HG02970 (cell line): ENCODE data around the gene ISCU.
"Not testable (repeated sequence)": the region's sequence is repeated elsewhere in the genome, so short reads cannot be mapped to it uniquely, and the experiment has no call there.

Source experiments
- ATAC-seq: cut with Tn5 transposase; IDR thresholded peaks from one replicate; pipeline ENCODE4 v1.9.1; 2021; ENCODE audit warnings: mild to moderate bottlenecking, moderate library complexity, moderate number of reproducible peaks; ENCODE audit not compliant: unreplicated experiment, low FRiP score

ISCU gene

DNA sequence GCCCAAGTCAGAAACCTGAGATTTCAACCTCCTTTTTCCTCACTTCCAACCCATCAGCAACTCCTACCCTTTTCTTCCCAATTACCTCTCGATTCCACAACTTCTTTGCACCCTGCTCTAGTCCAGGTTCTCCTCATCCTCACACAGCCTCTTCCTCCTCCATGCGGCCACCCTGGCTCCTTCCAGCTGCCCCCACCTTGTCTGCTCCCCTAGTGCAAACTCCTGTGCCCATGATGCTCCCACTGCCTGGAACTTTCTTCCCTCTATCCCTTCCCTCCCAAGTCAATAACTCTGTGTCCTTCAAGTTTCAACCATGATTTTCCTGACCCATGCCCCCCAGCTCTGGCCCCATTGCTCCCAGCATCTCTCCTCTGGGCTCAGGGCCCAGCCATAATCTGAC is 54.0 kb downstream of the ISCU start:
- no peak for ATAC-seq

DNA sequence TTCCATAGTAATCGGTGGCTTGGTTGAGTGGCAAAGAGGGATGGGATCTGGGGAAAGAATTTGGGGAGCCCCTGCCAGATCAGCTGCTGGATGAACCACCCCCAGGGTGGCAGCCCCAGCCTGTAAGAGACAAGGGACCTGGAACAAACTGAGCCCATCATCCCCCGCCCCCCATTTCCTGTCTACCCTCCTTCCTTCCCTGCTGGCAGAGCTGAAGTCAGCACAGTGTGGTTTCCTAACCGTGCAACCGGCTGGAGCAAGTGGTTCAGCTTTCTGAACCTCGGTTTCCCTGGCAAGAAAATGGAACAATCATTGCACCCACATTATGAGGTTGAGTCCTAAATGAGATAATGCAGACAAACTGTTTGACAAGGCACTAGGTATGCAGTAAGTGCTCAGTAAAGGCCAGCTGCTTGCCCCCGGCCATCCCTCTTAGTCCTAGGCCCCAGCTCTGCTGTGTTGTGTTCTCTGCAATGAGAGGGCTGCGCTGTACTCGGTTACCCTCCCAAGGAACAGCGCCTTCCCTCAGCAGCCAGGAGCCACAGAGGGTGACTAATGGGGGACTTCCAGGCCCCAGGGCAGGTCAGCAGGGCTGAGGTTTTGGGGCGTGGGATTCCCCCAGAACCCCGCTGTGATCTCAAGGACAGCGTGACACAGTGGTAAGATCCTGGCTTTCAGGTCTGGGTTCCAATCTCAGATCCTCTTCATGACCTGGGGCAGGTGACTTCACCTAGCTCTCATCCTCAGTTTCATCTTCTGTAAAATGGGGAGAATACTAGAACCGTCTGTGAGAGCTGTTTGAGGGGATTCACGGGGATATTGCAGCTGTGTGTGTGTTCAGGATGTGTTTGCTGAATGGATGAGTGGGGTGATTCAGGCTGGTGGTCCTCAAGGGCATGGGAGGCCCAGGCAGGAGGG is 54.8 kb downstream of the ISCU start:
- ATAC-seq, result peak; percentile 65

DNA sequence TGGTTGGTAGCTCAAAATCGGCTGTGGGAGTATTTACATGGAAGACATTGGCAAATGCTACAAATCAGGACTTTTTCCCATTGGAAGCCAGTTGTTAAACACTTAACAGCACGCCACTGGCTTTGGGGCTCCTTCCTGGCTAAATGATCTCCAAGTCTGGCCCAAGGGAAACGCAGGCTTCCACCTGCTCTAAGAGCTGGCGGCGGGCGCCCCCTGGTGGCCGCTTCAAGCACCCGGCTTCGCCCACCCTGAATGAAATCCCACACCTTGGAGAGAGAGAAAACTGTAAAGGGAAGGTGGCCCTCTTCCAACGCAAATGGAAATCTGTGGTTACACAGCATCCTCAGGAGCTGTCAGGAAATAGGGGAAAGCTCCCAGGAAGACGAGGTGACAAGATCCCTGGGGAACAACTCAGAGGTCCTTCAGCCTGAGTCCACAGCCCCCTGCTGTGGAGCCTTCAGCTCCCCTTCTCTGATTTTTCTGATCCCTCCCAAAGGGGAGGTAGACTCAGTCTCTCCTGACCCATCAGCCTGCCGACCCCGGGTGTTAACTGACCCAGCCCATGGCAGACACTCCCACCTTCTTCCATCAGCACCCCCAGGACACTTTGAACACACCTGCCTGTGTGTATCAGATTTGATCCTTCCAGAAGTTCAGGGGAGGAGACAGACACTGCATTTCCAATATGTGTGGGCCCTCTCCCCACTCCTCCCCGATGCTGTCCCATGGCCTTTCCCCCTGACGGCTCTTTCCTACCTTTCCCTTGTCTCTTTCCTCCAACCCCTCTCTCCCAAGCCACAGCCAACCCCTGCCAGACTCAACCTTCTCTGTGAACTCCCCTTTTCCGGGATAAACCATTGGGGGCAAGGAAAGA is 55.9 kb downstream of the ISCU start:
- ATAC-seq, result no peak

DNA sequence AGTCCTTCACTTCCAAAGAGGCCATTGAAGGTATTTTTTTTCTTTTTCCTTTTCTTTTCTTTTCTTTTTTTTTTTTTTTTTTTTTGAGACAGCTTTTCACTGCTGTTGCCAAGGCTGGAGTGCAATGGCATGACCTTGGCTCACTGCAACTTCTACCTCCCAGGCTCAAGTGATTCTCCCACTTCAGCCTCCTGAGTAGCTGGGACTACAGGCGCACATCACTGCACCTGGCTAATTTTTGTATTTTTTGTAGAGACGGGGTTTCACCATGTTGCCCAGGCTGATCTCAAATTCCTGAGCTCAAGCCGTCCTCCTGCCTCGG is 56.5 kb downstream of the ISCU start:
- ATAC-seq, result not testable (repeated sequence)
